ENCODE results near the gene WDR74. TPM values are rescaled to one million over a fixed set of nuclear protein-coding genes. Genes with fewer than 3 reads are reported as not detected.

WDR74 gene
- total RNA-seq, 4 donors from 2014 or later, result 23.8 to 41.6 (median 34.5) TPM

- no peak for TF ChIP-seq CTCF (IDR thresholded peaks at IDR 0.05; ENCODE audit: low read depth)
Observed at GRCh38 chr11:62789576-62789975, 49.8 kb downstream of the WDR74 start.

GRCh38 chr11:62788991-62789390, 50.4 kb downstream of the WDR74 start:
- no peak for TF ChIP-seq CTCF (IDR thresholded peaks at IDR 0.05; ENCODE audit: low read depth)

- TF ChIP-seq CTCF (IDR thresholded peaks at IDR 0.05; ENCODE audit: low read depth), result no peak
Observed at GRCh38 chr11:62787005-62787759, 52.2 kb downstream of the WDR74 start, which contains the start of gene TMEM179B. TMEM179B (plus strand) TSS chr11:62787402; CDS start chr11:62787432, 30 bp downstream.

- TF ChIP-seq CTCF (IDR thresholded peaks at IDR 0.05; ENCODE audit: low read depth), result no peak
Observed at GRCh38 chr11:62786318-62787004, 52.9 kb downstream of the WDR74 start.

Small RNA genes within 50 kb of the gene (small RNA-seq; reads per million reads assigned to genes)
- gene MIR6514 (not detected), gene RF00099 (not detected), gene RNU6-118P (not detected), gene SNORD22 (not detected), gene SNORD26 (not detected), gene SNORD27 (not detected), gene SNORD28 (not detected), gene SNORD30 (1,916 reads per million, percentile 99 among the genes with 10 or more reads in this experiment)

Other genes with a start within 250 kb of the WDR74 start
- 10 to 100 TPM in 1 of 4 donors, 1 to 10 TPM in 3; 3.4 to 13.4 (median 7.9) TPM for gene TUT1, start 248.1 kb downstream of the WDR74 start, total RNA-seq
- gene MTA2, start 237.7 kb downstream of the WDR74 start, total RNA-seq, result 10 to 100 TPM; 50.9 to 87.4 (median 61.6) TPM
- 100 to 1,000 TPM in 1 of 4 donors, 10 to 100 TPM in 3; 22.2 to 130 (median 39.7) TPM for gene EML3, start 226.8 kb downstream of the WDR74 start, total RNA-seq
- 10 to 100 TPM in 1 of 4 donors, 1 to 10 TPM in 3; 1.1 to 11.2 (median 5.5) TPM for gene ROM1, start 226.3 kb downstream of the WDR74 start, total RNA-seq
- gene B3GAT3, start 217.6 kb downstream of the WDR74 start, total RNA-seq, result 10 to 100 TPM; 13.5 to 29.5 (median 24.2) TPM
- gene GANAB, start 193.0 kb downstream of the WDR74 start, total RNA-seq, result 100 to 1,000 TPM in 2 of 4 donors, 10 to 100 TPM in 2; 79.4 to 118 (median 104) TPM
- 10 to 100 TPM in 3 of 4 donors, 1 to 10 TPM in 1; 7.7 to 14.3 (median 11.3) TPM for gene INTS5, start 186.3 kb downstream of the WDR74 start, total RNA-seq
- 10 to 100 TPM; 13.7 to 47.1 (median 35.9) TPM for gene C11orf98, start 174.4 kb downstream of the WDR74 start, total RNA-seq
- 1 to 10 TPM; 2.4 to 9.6 (median 7.7) TPM for gene CSKMT, start 174.3 kb downstream of the WDR74 start, total RNA-seq
- 10 to 100 TPM in 1 of 4 donors, 1 to 10 TPM in 3; 4.2 to 10.9 (median 8.7) TPM for gene UQCC3, start 167.9 kb downstream of the WDR74 start, total RNA-seq
- 10 to 100 TPM in 1 of 4 donors, 1 to 10 TPM in 3; 3.8 to 10.6 (median 5.5) TPM for gene LBHD1, start 167.3 kb downstream of the WDR74 start, total RNA-seq
- gene UBXN1, start 160.5 kb downstream of the WDR74 start, total RNA-seq, result 100 to 1,000 TPM; 113 to 235 (median 142) TPM
- gene LRRN4CL, start 150.1 kb downstream of the WDR74 start, total RNA-seq, result 10 to 100 TPM; 17.3 to 42.2 (median 32.3) TPM
- gene BSCL2, start 132.2 kb downstream of the WDR74 start, total RNA-seq, result 100 to 1,000 TPM in 1 of 4 donors, 10 to 100 TPM in 3; 44.5 to 106 (median 48.4) TPM
- under 1 TPM in 1 of 4 donors, not detected in 3; 0.88 TPM for gene GNG3, start 131.9 kb downstream of the WDR74 start, total RNA-seq
- gene HNRNPUL2, start 112.1 kb downstream of the WDR74 start, total RNA-seq, result 10 to 100 TPM; 21.2 to 35.2 (median 29.3) TPM
- gene TTC9C, start 111.1 kb downstream of the WDR74 start, total RNA-seq, result 10 to 100 TPM; 17.5 to 57.4 (median 20.3) TPM
- 1 to 10 TPM; 3.9 to 7.7 (median 6.9) TPM for gene ZBTB3, start 85.4 kb downstream of the WDR74 start, total RNA-seq
- gene POLR2G, start 78.0 kb downstream of the WDR74 start, total RNA-seq, result 10 to 100 TPM; 46.9 to 75.8 (median 65.3) TPM
- gene TAF6L, start 68.2 kb downstream of the WDR74 start, total RNA-seq, result 10 to 100 TPM; 12.1 to 25.8 (median 15.6) TPM
- 10 to 100 TPM; 37.7 to 74.0 (median 49.6) TPM for gene TMEM179B, start 52.2 kb downstream of the WDR74 start, total RNA-seq
- 10 to 100 TPM; 14.5 to 22.6 (median 19.3) TPM for gene TMEM223, start 47.6 kb downstream of the WDR74 start, total RNA-seq
- gene NXF1, start 34.1 kb downstream of the WDR74 start, total RNA-seq, result 10 to 100 TPM; 51.2 to 68.8 (median 55.1) TPM
- gene STX5, start 7.5 kb downstream of the WDR74 start, total RNA-seq, result 10 to 100 TPM; 21.2 to 38.8 (median 29.9) TPM
- not detected for gene TEX54, start 6.7 kb downstream of the WDR74 start, total RNA-seq
- gene SLC3A2, start 41.3 kb upstream of the WDR74 start, total RNA-seq, result 100 to 1,000 TPM; 104 to 163 (median 125) TPM
- gene CHRM1, start 81.8 kb upstream of the WDR74 start, total RNA-seq, result not detected
- gene SLC22A6, start 145.4 kb upstream of the WDR74 start, total RNA-seq, result not detected
- not detected for gene SLC22A8, start 176.3 kb upstream of the WDR74 start, total RNA-seq